ENCODE data around the gene PLSCR5.

Gene PLSCR5

GRCh38 chr3:146605106-146605505, at the start of gene PLSCR5:
PLSCR5 (minus strand) TSS chr3:146605346; CDS start chr3:146605212, 134 bp downstream.
- no peak for TF ChIP-seq CTCF (conservative IDR thresholded peaks at IDR 0.05; ENCODE audit: low read length)
- no peak for DNase-seq (ENCODE audit: low read depth)
- H3K4me3 ChIP-seq (ENCODE audit: low read length): no peak within 1 kb of the TSS

- TF ChIP-seq CTCF (conservative IDR thresholded peaks at IDR 0.05; ENCODE audit: low read length): no peak
- H3K4me3 ChIP-seq (ENCODE audit: low read length): no peak overlapping the region
- no peak for DNase-seq (ENCODE audit: low read depth)
Observed at GRCh38 chr3:146653978-146654377, 48.8 kb upstream of the PLSCR5 start.

- no peak for DNase-seq (ENCODE audit: low read depth)
- TF ChIP-seq CTCF (conservative IDR thresholded peaks at IDR 0.05; ENCODE audit: low read length): no peak
- H3K4me3 ChIP-seq (ENCODE audit: low read length): no peak overlapping the region
Observed at GRCh38 chr3:146650691-146651442, 45.7 kb upstream of the PLSCR5 start.

- no peak for DNase-seq (ENCODE audit: low read depth)
- TF ChIP-seq CTCF (conservative IDR thresholded peaks at IDR 0.05; ENCODE audit: low read length): no peak
- no peak overlapping the region for H3K4me3 ChIP-seq (ENCODE audit: low read length)
Observed at GRCh38 chr3:146646261-146646660, 41.1 kb upstream of the PLSCR5 start.

- TF ChIP-seq CTCF (conservative IDR thresholded peaks at IDR 0.05; ENCODE audit: low read length): peak; percentile 72
Observed at GRCh38 chr3:146640955-146641867, 36.1 kb upstream of the PLSCR5 start.

GRCh38 chr3:146640361-146640760, 35.2 kb upstream of the PLSCR5 start:
- TF ChIP-seq CTCF (conservative IDR thresholded peaks at IDR 0.05; ENCODE audit: low read length): no peak
- DNase-seq (ENCODE audit: low read depth): no peak
- H3K4me3 ChIP-seq (ENCODE audit: low read length): no peak overlapping the region

More at GRCh38 chr3:146640955-146641867, 36.1 kb upstream of the PLSCR5 start:
- DNase-seq (ENCODE audit: low read depth): peak; percentile 44
- H3K4me3 ChIP-seq (ENCODE audit: low read length): no peak overlapping the region
